Measurements from ENCODE around the gene NALCN.

NALCN gene

DNA sequence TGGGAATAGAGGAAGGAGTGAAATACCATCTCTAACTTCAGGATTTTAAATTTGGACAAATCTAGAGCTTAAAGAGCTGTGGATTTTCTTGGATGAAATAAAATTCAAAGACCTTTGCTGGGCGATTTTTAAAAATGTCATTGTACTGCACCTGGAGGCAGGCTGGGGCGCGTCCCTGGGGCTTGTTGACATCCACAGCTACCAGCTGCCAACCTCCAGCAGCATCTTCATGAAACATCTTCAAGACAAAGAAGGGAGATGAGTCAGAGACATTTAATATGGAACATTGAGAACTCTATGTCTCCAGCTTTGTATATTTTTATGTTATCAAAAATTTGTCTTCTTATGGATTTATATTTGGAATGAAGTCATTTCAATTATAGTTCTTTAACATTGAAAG, 132.5 kb downstream of the NALCN start:
- no peak for DNase-seq

DNA sequence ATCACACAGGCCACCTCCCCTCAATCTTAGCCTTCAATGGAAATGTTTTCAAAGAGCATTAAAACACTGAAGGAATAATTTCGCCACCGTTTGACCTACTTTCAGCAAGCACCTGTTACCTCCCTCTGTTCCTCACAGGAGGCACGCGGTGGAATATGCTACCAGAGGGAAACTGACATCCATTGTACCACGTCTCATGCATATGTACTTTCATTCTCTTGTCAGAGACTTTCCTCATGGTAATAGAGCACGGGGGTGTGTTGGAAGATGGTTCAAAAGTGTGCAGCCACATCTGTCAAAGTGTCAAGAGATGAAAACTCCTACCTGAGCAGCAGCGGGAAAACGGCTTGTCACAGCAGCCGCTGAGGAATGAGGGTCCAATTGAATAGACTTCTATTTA, 143.4 kb downstream of the NALCN start:
- DNase-seq, result no peak

DNA sequence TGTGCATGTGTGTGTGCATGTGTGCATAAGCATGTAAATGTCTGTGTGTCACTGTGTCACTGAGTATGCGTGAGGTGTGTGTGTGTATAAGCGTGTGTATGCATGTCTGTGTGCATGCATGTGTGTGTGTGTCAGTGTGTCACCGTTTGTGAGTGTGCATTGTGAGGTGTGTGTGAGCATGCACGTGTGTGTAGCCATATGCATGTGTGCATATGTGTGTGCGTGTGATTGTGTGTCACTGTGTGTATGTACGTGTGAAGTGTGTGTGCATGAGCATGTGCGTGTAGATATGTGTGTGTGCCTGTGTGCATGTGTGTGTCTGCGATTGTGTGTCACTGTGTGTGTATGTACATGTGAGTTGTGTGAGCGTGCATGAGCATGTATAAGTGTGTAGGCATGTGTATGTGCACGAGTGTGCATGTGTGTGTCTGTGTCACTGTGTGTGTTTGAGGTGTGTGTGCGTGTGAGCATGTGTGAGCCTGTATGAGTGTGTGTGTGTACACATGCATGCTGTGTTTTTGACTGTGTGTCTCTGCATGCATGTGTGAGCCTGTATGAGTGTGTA, 144.5 kb downstream of the NALCN start:
- DNase-seq, result no peak

DNA sequence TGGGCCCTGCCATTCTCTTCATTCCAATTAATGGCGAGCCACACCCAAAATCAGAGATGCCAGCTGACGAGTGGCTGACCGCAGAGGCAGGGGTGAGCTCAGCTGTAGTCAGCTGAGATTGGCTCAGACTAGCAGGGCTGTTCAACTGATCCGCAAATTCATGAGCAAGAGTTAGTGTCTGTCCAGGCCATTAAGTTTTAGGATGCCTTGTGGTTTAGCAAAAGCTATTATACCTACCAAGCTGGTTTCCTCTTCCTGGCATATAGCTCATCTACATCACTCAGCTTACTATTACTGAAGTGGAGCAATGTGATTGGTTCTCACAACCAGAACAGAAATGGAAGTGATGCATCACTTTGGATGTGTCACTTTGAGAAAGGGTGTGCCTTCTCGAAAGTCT, 148.7 kb downstream of the NALCN start:
- DNase-seq, result no peak

DNA sequence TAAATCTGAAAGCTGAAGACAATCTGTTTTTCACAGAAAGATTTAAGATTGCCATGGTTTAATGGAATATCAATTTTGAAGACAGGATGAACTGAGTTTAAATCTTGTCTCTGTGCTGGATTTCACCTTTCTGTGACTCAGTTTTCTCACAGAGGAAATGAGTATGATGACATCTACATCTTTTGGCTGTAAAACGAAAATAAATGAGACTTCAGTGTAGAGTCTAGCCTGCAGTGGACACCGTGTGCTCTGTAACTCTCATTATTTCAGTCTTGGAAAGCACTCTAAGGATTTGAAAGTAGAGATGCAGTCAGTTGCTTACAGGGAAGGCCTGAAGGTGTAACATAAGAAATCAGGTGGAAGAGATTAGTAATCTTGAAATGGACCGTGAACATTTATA, 150.4 kb downstream of the NALCN start:
- no peak for DNase-seq

DNA sequence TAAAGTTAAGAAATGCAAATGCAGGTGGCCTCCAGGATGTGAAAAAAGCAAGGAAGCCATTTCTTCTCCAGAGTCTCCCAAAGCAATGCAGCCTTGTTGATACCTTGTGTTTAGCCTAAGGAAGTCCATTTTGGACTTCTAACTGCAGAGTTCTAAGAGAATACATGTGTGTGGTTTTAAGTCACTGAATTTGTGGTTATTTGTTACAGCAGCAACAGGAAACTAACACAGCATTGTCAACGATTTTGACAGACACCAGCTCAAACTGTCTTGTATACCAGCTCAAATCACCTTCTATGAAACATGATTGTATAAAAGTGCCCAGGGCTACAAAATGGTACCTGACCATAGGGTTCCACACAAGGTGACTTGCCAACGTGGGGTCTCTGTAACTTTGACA, 151.4 kb downstream of the NALCN start:
- DNase-seq, result no peak

DNA sequence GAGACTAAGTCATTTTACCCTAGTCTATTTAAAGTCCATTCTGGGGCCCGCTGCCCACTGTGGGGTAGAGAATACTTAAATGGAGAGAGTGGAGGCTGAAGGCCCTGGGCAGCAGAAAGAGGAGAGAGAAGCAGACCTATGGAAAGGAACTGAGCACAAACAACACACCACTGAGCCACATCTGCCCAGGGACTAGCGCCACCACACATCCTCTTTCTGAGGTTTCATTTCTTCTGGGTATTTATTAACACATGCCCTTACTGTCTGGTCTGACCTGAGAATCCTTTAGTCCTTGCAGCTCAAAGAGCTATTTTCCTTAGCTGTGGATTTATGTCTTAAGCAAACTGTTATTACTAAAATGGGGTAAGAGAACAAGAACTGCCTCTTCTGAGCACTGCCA, 154.0 kb downstream of the NALCN start:
- DNase-seq, result no peak

DNA sequence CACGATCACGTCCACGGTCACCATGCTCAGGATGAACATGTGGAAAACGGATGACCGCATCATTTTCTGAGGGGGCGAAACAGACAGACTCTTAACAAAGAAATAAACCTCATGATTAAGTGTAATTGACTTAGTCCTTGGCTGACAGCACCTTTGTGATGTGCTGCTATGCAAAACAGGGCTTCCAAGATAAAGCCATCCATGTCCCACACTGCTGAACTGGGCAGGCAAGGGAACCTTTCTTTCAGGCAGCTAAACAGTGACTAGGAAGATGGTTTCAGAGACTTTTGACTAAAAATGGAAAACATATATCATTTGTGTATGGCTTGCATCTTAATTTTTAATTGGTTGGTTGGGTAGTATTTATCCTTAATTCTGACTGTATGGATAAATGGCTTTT, 157.8 kb downstream of the NALCN start:
- no peak for DNase-seq

DNA sequence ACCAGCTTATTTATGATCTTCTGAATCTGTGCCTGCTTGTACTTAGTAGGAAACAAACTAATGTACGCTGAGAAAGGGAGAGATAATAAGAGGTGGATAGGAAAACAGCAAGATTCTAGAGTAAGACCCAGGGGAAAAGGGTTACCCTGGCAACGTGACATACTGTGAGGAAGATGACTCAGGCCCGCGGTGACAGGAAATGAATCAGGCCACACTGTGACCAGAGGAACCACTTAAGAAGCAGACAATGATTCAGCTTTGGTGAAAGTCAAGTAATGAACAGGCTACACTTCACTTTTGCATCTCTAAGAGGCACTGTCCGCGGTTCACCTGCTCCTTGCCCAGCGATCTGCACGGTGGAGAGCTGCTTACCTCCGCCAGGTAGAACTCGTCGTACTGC, 158.2 kb downstream of the NALCN start:
- peak; percentile 6 to 46 (median 34) for DNase-seq

DNA sequence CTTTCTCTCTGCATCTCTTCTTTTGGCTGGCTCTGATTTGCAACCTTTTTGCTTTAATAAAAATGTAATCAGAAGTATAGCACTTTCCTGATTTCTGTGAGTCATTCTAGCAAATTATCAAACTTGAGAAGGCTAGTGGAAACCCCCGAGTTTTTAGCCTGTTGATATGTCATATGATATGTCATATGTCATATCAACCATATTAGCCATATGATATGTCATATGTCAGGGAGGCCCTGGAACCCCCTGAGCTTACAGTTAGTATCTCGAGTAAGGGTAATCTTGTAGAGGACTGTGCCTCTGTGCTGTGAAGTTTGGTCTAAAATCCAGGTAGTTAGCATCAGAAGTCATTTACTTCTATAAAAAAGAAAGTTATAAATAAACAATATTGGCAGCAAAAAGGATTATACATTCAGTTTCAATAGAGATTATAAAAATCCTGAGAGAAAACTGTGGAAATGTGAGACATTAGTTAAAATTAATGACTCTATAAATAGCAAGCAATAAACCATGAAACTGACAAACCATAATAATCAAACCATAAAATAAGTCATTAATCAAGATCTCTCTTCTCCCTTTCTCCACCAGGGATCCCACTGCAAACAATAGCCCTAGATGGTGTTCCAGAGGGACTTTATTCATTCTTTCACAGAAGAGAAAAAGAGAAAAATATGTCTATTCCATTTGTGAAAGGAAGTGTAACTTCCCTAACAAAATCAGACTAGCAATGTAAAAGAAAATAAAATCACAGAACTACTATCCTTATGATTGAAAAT, 167.4 kb downstream of the NALCN start:
- no peak for DNase-seq

DNA sequence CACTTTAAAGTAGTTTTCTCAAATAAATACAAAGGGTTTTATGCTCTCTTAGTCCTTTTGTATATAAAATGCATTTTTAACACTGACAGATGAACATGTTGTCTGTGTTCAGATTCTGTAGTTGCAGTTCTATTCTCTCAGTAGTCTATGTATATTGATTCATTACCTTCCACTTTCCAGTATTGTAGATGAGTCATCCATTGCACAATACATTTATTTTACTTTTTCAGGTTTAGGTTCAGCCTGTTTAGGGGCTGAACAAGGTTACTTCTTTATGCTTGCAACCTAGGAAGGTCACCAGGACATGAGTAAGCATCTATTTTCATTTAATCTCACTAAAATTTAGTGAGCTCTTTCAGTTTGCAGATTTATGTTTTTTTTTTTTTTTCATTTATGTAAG, 173.6 kb downstream of the NALCN start:
- DNase-seq, result no peak

DNA sequence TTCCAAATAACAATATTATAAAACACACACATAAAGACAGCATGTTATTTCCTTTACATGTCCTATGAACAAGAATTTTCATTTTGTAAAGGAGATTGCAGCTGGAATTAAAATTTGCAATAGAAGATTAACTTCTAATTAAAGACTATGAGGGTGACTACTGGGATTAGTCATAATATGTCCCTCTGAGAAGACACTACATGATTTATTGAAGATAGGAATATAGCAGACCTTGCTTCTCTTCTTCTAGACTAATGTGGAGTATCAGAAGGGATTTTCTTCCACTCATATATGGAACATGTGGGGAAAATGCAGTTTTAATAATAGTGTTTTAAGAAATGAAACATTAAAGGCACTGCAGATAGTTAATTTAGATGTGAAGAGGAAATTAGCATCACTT, 177.8 kb downstream of the NALCN start:
- no peak for DNase-seq

DNA sequence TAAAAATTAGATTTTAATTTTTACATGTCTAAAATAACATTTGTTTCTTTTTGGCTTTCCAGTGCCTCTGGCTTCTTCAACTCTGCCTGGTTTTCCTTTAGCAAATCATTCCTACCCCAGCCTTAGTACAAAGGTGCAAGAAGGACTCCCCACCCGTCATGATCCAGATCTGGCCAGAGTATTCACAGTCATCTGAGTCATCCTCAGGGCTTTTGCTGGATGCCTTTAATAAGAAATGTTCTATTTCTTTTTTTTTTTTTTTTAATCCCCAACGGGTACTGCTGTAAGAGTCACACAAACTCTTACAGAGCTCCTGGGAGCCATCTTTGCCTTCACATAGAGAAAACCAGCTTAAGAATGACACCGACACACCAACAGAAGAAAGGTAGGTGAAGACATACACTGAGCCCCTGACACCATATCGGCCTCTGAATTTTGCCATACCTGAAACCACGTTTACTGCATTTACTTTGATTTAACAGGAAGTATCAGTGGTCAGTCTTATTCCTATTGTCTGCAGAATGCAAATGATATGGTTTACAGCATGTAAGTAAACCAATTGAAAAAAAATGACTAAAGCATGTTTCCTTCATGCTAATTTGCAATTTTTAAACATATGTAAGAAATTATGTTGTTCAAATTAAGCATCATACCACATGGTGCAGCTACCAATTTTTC, 184.4 kb downstream of the NALCN start:
- no peak for DNase-seq

DNA sequence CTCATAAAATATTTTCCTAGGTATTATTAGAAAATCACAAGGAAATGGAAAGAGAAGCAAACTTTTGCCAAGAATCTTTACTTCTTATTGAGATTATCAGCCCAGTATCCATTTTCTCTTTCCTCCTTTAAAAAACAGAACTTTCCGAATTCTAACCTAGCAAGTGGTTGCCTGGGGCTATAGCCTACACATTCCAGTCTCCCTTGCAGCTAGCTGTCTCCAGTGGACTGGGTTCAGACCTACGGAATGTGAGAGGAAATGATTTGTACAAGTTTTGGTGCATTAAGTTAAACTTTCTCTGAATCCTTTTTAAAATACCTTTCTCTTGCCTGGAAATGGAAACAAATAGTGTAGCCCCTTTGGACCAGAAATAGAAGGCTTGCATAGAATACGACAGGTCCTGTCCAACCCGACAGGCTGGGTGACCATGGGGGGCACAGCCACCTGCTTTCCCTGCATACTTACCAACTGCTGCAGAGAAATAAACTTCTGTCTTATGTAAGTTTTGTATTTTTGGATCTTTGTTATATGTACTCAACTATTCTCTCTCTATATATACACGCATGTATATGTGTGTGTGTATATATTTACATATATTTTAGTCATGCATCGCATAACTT, 185.9 kb downstream of the NALCN start:
- no peak for DNase-seq

DNA sequence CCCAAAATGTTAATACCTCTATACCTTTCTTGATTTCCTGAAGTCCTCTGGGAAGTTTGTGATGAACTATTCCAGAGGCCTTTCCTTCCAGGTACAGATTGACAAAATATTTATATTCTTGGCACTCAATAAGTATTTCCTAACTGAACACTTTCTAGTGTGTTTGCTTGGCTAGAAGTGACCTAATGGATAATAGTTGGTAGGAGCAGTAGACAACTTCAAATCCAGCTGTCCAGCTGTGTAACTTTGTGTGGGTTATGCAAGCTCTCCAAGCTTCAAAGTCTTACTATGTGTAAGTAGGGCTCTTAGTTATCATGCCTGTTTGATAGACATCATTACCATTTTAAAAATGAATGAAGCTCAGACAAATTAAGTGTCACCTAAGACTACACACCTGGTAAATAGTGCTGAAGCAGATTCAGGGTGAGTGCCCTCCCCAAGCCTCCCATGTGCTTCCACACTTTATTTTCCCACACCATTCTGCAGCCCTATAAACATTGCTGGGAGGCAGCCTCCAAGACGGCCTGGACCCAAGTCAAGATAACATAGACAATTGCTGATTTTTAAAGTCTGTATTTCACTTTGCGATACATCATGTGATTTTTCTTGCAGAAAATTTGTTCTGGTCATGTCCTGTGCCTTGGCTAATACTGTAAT, 196.6 kb downstream of the NALCN start:
- DNase-seq, result no peak

DNA sequence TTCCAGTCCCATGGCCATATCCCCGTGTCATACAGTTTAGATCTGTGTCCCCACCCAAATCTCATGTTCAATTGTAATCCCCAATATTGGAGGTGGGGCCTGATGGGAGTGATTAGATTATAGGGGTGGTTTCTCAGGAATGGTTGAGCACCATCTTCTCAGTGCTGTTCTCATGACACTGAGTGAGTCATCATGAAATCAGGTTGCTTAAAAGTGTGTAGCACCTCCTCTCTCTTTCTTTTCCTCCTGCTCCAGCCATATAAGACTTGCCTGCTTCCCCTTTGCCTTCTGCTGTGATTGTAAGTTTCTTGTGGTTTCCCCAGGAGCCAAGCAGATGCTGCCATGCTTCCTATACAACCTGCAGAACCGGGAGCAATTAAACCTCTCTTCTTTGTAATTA, 197.8 kb downstream of the NALCN start:
- DNase-seq, result no peak

DNA sequence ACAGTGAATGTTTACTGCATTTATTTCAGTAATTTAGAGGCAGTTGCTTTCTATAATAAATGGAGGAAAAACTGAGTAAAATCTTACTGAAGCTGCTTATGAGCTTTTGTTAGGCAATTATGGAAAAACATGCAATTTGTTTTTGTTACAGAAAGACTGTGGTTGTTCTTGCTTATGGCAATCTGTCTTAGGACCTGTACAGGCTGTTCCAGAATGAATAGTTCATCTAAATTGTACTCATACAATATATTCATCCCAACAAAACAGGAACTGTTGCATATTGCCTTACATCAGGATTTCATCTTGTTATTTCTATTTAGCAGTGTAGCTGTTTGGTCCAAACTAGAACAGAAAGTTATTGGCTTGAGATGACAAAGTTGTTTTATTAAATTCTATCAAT, 199.2 kb downstream of the NALCN start:
- no peak for DNase-seq

DNA sequence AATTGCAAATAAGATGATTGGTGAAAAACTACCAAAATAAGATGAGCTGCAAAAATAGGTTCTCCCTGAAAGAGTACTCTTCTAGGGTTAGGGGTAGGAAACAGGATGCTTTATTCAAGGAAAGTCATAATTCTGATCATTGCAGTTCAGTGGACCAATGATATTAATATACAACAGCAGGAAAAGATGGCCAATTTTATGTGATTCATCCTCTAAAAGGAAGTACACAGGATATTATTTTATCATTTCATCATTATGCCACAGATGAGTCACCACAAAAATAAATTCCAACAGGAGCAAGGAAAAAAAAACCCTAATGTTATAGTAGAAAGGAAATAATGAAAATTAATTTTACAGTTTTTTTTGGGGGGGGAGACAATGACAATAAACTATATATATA, 205.0 kb downstream of the NALCN start:
- no peak for DNase-seq

DNA sequence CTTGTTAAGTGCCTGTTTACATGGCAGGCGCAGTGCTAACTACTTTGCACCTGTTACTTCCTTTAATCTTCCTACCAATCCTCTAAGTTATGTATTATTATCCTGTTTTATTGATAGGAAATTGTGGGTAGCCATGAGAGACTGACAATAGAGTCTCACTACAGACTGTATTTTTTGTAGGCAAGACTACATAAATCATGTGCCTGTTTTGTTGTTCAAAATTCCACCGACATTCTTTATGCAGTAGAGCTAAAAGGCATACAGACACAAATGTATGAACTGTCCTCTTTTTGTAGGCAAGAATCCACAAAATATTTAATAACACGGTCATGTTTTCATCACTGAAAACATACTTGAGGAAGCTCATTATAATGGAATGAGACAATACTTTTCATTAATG, 205.5 kb downstream of the NALCN start:
- no peak for DNase-seq

DNA sequence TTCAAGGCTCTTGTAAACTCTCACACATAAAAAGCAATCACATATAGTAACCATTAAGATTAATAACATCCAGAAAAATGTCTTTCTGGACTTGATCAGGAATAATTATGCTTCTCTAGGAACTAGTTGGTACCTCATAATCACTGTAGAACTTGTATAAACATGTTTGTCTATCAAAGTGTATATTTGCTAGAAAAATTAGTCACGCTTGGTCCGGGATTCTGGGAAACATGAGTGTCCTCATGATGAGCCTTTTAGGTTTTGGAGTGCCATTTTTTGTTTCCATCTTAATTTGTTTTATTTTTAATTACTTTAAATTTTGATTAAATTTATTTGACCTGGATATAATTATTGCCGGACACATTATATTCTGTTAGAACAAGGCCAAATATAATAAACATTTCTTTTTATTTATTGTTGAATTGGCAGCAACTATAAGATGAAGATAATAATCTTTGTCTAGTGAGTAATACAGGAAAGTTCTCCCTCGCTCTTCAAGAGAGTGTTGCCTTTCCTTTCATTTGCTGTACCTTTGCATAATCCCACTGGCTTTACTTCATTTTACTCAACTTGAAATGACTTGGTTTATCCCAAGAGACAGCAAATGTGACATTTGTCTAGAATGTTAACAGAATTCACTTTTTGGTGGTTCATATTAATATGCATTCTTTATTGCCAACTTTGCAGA, 207.0 kb downstream of the NALCN start:
- no peak for DNase-seq

DNA sequence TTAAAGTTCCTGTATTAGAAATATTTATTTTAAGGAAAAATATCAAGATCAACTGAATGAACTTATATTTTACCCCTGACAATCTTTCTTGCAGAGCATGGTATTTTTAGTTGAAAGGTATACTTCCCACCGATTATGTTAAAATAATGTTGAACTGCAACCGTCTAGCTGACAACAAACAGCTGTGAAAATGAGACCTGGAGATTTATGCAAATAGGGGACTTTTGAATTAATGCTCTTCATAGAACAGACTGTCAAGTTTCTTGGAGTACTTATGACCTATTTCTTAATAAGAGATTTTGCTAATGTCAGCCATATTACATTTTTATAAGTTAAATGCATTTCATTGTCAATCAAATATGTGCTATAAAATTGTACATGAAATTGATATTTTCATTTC, 210.9 kb downstream of the NALCN start:
- no peak for DNase-seq

DNA sequence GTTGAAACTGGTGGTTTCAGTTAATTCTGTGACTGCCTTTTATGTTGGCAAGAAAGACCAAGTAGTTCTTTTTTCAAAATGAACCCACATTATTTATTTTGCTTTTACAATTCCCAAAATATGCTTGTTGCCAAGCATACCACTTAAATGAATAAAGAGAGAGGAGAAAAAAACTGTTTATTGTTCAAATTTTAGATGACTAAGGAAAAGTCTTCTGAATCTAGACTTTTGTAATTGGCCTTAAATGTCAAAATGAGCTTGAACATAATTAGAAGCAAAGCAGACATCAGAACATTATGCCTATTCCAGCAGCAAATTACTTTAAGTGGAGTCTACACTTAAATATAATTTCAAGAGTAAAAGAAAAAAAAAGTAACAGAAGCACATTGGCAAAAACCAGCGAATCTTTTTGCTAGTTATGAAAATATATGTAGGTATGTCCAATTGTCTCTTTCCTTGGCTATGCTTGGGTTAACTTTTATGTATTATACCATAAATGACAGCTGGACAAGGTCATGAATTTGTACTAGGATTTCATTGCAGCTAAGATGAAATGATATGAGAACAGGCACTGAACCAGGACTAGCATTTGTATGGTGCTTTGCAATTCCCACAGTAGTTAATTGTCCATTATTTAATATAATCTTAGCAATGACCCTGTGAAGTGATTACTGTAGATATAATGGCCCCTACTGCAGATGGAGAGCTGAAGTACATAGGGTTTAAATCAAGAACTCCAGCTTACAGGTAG, 211.9 kb downstream of the NALCN start:
- no peak for DNase-seq

Measured in suppressor macrophage (primary cell).